Right renal pelvis (tissue), 4 donors: Measurements from ENCODE around the gene TXNDC2. TPM values are rescaled to one million over a fixed set of nuclear protein-coding genes. Genes with fewer than 3 reads are reported as not detected.
"Not testable (repeated sequence)": the region's sequence is repeated elsewhere in the genome, so short reads cannot be mapped to it uniquely, and the experiment has no call there.

ENCODE experiments used
- DNase-seq, 4 donors: peaks; one replicate each; pipeline ENCODE4 v3.0.0-alpha.2; 2013; ENCODE audit warnings: low read depth in 4 of 4, low spot score in 3 of 4, missing footprints in 1 of 4
- polyA plus RNA-seq, 4 donors: library from polyadenylated mRNA; unstranded; fragments of 120-200 nt; gene quantifications; one replicate each; pipeline ENCODE4 v1.2.1, GENCODE V29; 2013; ENCODE audit not compliant: insufficient read length in 4 of 4

TXNDC2 gene
- under 1 TPM in 3 of 4 donors, not detected in 1; 0.05 to 0.14 (median 0.10) TPM for polyA plus RNA-seq

- DNase-seq: no peak
These were observed at the start of gene TXNDC2 for GRCh38 chr18:9885170-9886004. Gene TXNDC2, plus strand, starts transcription at chr18:9885973. Its CDS starts 708 bp downstream, at chr18:9886681.

GRCh38 chr18:9838144-9838877, 47.5 kb upstream of the TXNDC2 start:
- DNase-seq: no peak

DNA sequence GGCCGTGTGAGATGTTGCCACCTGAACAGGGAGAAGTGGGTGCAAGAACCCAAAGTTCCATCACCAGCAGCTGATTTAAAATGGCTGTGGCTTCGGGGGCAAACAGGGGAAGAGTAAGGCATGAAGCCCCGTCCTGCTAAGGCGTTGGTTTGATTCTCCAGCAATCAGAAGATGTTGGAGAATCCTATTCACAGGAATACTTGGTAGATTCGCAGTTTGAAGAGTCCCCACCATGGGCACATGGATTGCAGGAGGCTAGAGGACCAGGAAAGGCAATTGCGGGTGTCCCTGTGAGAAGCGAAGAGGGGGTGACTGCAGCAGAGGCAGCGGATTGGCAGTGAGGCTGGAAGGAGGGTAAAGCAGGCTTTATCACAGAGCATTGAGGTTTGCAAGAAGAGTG, 46.6 kb upstream of the TXNDC2 start:
- DNase-seq: no peak

GRCh38 chr18:9839853-9840252, 45.9 kb upstream of the TXNDC2 start:
- DNase-seq: no peak

DNA sequence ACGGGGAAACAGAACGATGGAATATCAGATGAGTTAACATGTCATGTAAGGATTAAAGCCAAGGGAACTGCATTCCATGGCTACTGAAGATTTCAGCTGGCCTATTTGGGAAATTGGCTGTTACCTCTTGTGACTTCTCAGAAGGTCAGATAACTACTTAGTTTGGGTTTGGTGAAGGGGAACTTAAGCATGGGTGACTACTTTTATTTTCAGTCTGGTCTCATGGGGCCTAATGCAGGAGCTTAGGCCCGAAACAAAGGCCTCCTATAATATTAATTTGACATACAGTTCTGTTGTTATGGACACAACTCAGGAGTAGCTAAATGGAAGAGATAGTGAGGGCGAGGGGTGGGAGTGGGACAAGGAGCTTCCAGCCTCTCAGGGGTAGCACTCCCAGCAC, 44.0 kb upstream of the TXNDC2 start:
- no peak for DNase-seq

DNA sequence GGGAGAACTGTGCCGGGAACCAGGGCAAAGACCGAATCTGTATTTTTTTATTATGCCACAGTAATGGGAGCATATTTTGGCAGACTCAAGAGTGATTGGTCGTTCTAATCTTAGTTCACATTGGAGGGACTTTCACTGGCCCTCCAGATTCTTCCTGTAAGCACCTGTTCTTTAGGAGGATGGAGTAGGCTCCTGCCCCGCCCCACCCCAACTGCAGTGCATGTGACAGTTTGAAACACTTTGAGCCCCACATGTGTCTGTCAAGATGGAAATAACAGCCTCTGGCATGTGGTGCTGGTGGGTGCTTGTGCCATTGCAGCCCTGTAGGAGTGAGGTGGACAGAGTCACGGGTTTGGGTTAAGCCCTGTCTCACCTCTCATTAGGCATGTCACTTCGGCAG, 43.3 kb upstream of the TXNDC2 start:
- no peak for DNase-seq

- no peak for DNase-seq
These were observed 40.5 kb upstream of the TXNDC2 start for GRCh38 chr18:9845256-9845655.

- no peak for DNase-seq
These were observed 39.4 kb upstream of the TXNDC2 start for GRCh38 chr18:9846162-9846925.

- DNase-seq: no peak
These were observed 37.4 kb upstream of the TXNDC2 start for GRCh38 chr18:9848170-9848879.

DNA sequence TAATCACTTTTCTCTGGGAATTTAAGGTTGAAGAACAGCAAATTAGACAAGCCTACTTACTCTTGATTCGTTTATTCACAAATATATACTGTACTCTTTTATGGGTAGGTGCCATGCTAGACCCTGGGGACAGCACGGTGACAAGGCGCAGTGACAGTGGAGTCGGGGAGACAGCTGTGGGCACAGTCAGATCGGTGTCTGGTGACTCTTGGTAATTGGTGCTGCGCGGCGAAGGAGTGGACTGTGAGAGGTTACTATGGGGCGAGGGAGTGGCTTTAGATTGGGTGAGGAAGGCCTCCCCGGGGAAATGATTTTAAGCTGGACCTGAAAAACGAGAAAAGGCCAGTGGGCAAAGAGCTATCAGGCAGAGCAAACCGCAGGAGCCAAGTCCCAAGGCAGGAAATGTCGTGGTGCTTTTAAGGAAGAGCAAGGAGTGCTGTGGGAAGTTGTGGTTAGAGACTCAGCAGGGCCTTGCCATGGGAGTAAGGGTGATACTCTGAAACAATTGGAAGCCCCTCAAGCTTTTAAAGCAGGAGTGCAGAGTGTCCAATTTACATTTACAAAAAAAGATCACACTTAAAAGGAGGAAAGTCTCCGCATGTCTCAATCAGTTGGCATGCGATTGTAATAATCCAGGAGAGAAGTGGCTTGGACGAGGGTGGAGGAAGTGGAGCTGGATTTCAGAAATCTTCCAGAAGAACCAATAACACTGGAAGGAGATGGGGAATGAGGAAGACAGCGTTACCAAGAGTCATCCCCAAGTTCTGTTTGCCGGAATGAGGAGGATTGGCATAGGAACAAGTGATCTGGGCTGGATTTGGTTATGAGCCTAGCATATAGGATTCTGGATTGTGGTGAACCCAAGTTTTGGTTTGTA, 36.1 kb upstream of the TXNDC2 start:
- DNase-seq: no peak

DNA sequence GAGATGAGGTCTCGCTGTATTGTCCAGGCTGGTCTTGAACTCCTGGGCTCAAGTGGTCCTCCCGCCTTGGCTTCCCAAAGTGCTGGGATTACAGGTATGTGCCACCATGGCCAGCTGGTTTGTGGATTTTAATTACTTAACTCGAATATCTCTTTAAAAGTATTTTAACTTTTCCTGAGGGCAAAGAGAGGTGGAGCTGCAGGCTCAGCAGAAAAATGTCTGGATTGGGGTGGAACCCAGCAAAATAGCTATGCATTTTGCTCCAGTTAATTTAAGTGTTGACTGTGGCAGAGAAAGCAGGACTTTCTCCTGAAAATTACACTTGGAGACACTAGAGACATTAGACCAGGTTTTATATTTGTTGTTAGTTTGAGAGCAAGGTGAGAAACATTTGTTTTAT, 35.5 kb upstream of the TXNDC2 start:
- DNase-seq: no peak

- no peak for DNase-seq
These were observed 34.3 kb upstream of the TXNDC2 start for GRCh38 chr18:9851511-9851910.

DNA sequence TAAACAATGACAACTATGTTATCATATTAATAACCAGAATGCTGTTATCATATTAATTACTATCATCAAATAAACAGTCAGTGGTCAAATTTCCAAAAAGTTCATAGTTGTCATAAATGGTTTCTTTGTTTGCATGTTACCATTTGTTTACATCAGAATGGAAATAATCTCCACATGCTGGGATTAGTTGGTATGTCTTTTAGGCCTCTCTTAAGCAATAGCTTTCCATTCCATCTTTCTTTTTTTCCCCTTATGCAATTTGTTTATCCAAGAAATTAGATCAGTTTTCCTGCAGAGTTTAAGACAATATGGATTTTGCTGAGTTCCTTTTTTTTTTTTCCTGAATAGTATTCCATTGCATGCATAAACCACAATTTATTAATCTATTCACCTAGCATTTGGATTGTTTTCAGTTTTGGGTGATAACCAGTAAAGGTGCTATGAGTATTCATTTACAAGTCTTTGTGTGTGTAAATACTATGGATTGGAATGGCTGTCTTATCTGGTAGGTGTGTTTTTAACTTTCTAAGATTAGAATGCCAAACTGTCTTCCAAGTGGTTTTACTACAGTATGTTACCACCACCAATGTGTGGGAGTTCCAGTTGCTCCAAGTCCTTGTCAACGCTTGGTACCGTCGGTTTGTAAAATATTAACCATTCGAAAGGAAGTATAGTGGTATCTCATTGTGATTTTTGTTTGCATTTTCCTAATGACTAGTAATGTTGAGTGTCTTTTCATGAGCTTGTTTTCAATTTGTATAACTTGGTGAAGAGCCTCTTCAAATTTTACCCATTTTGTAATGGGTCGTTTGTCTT, 33.3 kb upstream of the TXNDC2 start:
- no peak for DNase-seq

GRCh38 chr18:9854801-9855676, 30.7 kb upstream of the TXNDC2 start:
- DNase-seq: no peak

DNA sequence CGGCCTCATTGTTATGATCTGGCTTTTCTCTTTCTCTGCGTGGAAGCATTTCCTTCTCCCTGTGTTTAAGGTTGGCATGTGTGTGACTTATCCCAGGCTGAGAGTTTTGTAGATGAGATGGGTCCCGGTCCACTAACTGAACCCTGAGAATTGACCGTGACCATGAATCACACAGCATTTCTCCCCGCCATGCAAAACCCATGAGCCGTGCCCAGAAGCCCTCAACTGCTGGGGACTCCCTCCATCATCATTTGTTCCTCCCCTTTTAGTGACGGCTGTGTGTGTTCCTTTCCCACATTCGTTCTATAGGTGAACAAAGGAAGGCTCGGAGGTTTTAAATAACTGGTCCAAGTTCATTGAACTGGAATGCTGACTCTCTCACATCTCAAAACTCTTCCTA, 30.1 kb upstream of the TXNDC2 start:
- DNase-seq: no peak

- no peak for DNase-seq
These were observed 29.7 kb upstream of the TXNDC2 start for GRCh38 chr18:9856092-9856491.

DNA sequence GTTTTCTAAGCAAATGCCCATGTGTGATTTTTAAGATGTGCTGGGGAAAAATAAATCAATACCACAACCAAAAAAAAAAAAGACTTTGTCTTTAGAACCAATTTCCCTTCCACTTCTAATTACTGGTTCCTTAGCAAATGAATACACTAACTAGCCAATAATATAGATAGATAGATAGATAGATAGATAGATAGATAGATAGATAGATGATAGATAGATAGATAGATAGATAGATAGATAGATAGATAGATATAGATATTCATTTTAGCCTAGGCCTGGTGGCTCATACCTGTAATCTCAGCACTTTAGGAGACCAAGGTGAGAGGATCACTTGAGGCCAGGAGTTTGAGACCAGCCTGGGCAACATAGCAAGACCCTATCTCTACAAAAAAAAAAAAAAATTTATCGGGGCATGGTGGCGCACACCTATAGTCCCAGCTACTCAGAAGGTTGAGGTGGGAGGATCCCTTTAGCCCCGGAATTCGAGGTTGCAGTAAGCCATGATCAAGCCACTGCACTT, 28.2 kb upstream of the TXNDC2 start:
- not testable (repeated sequence) for DNase-seq
